ENCODE measurements around the gene ZNF334. TPM values are rescaled to one million over a fixed set of nuclear protein-coding genes. Genes with fewer than 3 reads are reported as not detected.

ZNF334 gene
- total and polyA plus RNA-seq, 8 donors = 1.4 to 12.8 (median 3.8) TPM

DNA sequence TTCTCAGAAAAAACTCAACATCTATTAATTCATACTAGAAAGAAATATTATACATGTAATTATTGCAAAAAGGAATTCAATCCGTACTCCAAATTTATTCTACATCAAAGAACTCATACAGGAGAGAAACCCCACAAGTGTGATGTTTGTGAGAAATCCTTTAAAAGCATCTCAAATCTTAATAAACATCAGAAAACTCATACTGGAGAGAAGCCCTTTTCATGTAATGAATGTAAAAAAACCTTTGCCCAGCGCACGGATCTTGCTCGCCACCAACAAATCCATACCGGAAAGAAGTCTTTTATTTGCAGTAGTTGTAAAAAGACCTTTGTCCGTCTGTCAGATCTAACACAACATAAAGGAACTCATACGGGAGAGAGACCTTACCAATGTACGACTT lies 22.0 kb downstream of the ZNF334 start:
- H3K27me3 ChIP-seq = peaks cover 0 to 15% (median 0%) of the 10 kb centered on the region in 3 donors
- no peak for DNase-seq
- no peak for TF ChIP-seq EP300 (IDR thresholded peaks at IDR 0.05)
- TF ChIP-seq, protein P1, sequence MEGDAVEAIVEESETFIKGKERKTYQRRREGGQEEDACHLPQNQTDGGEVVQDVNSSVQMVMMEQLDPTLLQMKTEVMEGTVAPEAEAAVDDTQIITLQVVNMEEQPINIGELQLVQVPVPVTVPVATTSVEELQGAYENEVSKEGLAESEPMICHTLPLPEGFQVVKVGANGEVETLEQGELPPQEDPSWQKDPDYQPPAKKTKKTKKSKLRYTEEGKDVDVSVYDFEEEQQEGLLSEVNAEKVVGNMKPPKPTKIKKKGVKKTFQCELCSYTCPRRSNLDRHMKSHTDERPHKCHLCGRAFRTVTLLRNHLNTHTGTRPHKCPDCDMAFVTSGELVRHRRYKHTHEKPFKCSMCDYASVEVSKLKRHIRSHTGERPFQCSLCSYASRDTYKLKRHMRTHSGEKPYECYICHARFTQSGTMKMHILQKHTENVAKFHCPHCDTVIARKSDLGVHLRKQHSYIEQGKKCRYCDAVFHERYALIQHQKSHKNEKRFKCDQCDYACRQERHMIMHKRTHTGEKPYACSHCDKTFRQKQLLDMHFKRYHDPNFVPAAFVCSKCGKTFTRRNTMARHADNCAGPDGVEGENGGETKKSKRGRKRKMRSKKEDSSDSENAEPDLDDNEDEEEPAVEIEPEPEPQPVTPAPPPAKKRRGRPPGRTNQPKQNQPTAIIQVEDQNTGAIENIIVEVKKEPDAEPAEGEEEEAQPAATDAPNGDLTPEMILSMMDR (IDR thresholded peaks at IDR 0.05) = no peak
- no peak for TF ChIP-seq POLR2AphosphoS5 (IDR thresholded peaks at IDR 0.05)
- TF ChIP-seq POLR2A (IDR thresholded peaks at IDR 0.05) = no peak
- peaks cover 0 to 9% (median 7%) of the 10 kb centered on the region in 4 donors for H3K9me3 ChIP-seq
- intact Hi-C loops (cut with DNase I; ENCODE audit: low total_unique reads) = no loop called here
- no peaks in the 10 kb centered on the region for H3K4me1 ChIP-seq
- 80 to 90% (median 83%) methylated on average over 8 of the region's 8 CpGs for WGBS, 5 donors
- no peak overlapping the region for H3K4me3 ChIP-seq
- peaks cover 0 to under 1% (median 0%) of the 10 kb centered on the region in 4 donors for H3K36me3 ChIP-seq
- no peak overlapping the region for H3K27ac ChIP-seq

DNA sequence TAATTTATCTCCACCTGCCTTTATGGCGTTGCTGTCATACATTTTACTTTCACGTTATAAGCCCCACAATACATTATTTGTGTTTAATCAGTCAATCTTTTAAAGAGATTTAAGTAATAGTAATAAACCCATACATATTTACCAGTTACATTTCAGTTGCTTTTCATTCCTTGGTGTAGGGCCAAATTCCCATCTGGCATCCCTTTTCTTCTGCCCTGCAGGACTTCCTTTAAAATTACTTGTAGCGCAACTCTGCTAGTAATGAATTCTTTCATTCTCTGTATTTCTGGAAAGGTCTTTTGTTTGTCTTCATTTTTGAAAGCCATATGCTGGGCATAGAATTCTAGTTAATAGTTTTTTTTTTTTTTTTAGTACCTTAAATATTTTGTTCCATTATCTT lies 24.9 kb downstream of the ZNF334 start:
- H3K27me3 ChIP-seq = peaks cover 0 to 25% (median 0%) of the 10 kb centered on the region in 3 donors
- intact Hi-C loops (cut with DNase I; ENCODE audit: low total_unique reads) = no loop called here
- no peak overlapping the region for H3K4me3 ChIP-seq
- H3K36me3 ChIP-seq = no peaks in the 10 kb centered on the region
- no peaks in the 10 kb centered on the region for H3K4me1 ChIP-seq
- H3K27ac ChIP-seq = no peak overlapping the region
- no peaks in the 10 kb centered on the region for H3K9me3 ChIP-seq
- TF ChIP-seq POLR2AphosphoS5 (IDR thresholded peaks at IDR 0.05) (no peak), POLR2A (IDR thresholded peaks at IDR 0.05) (no peak)
- TF ChIP-seq, protein P1 (IDR thresholded peaks at IDR 0.05) = no peak
- peak in 1 of 2 donors; percentile 6 for DNase-seq
- 73 to 88% (median 82%) methylated on average over 3 of the region's 3 CpGs for WGBS, 5 donors

DNA sequence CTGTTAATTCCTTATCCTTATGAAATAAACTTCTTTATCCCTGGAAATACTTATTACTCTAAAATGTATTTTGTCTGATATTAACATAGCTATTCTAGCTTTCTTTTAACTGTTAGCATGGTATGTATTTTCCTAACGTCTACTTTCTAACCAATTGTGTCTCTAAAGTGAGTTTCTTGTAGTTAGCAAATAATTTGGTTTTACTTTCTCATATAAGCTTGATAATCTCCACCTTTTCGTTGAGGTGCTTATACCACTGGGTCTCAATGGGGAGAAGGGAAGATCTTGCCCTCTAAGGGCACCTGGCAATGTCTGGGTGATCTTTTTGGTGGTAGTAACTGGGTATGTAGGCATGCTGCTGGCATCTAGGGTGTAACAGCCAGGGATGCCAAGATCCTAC lies 25.7 kb downstream of the ZNF334 start:
- Histone ChIP-seq H3K27ac (no peak overlapping the region), H3K27me3 (peaks cover 0 to 25% (median 0%) of the 10 kb centered on the region in 3 donors), H3K9me3 (no peaks in the 10 kb centered on the region), H3K36me3 (no peaks in the 10 kb centered on the region), H3K4me3 (no peak overlapping the region), H3K4me1 (no peaks in the 10 kb centered on the region)
- WGBS, 5 donors = 66 to 79% (median 71%) methylated on average over 2 of the region's 2 CpGs
- intact Hi-C loops (cut with DNase I; ENCODE audit: low total_unique reads) = no loop called here
- DNase-seq = no peak
- TF ChIP-seq, protein P1 (IDR thresholded peaks at IDR 0.05) = no peak
- TF ChIP-seq POLR2A (IDR thresholded peaks at IDR 0.05) (no peak), POLR2AphosphoS5 (IDR thresholded peaks at IDR 0.05) (no peak), EP300 (IDR thresholded peaks at IDR 0.05) (no peak)

DNA sequence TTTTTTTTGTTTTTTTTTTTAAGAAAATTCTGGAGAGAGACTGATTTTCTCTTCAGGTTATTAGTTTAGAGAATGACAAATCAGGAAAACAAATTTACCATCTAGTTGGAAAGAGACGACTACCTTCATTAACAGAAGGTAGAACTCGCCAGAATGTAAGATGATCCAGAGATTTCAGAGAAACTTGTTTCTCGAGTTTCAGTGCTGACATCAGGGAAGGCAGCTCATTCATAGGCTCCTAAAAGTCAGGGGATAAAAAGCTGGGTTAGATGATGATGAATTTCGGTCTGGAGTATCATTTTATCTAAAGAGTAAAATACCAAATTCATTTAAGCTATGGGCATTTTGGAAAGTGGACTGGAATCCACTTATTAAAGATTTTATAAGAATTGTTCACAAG lies 27.9 kb downstream of the ZNF334 start:
- peaks cover 0 to 35% (median 0%) of the 10 kb centered on the region in 3 donors for H3K27me3 ChIP-seq
- no peaks in the 10 kb centered on the region for H3K36me3 ChIP-seq
- H3K9me3 ChIP-seq = no peaks in the 10 kb centered on the region
- TF ChIP-seq POLR2AphosphoS5 (IDR thresholded peaks at IDR 0.05) = no peak
- no peak for TF ChIP-seq POLR2A (IDR thresholded peaks at IDR 0.05)
- WGBS, 5 donors = 26 to 47% (median 29%) methylated on average over 4 of the region's 4 CpGs
- no peak overlapping the region for H3K4me3 ChIP-seq
- DNase-seq = no peak
- H3K27ac ChIP-seq = no peak overlapping the region
- no peaks in the 10 kb centered on the region for H3K4me1 ChIP-seq
- intact Hi-C loops (cut with DNase I; ENCODE audit: low total_unique reads) = no loop called here

DNA sequence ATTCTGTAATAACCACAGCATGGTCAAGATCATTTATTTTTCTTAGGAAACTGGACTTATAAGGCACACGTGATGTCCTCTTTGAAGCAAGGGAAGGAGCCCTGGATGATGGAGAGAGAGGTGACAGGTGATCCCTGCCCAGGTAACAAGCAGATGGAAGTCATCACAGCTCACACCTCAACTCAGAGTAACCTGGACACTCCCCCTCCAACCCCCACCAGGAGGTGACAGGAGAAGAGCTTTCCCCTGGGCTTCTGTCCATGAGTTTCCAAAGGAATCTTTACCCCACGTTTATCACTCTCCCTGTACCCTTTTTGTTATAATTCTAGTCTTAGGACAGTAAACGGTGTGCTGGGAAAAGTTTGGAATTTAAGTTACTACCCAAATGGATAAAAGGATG lies 28.4 kb downstream of the ZNF334 start:
- TF ChIP-seq, protein P1 (IDR thresholded peaks at IDR 0.05) = no peak
- TF ChIP-seq POLR2AphosphoS5 (IDR thresholded peaks at IDR 0.05) = no peak
- no peak for TF ChIP-seq EP300 (IDR thresholded peaks at IDR 0.05)
- no peak for TF ChIP-seq POLR2A (IDR thresholded peaks at IDR 0.05)
- DNase-seq = no peak
- WGBS, 5 donors = 54 to 60% (median 58%) methylated on average over 3 of the region's 3 CpGs
- no peaks in the 10 kb centered on the region for H3K9me3 ChIP-seq
- H3K4me3 ChIP-seq = no peak overlapping the region
- H3K36me3 ChIP-seq = no peaks in the 10 kb centered on the region
- H3K4me1 ChIP-seq = no peaks in the 10 kb centered on the region
- H3K27me3 ChIP-seq = peaks cover 0 to 35% (median 3%) of the 10 kb centered on the region in 3 donors
- intact Hi-C loops (cut with DNase I; ENCODE audit: low total_unique reads) = no loop called here
- H3K27ac ChIP-seq = no peak overlapping the region

Measured in stomach (tissue), 9 donors.